Loucy (cell line): ENCODE data around the gene ATG7.
"Not testable (repeated sequence)": the region's sequence is repeated elsewhere in the genome, so short reads cannot be mapped to it uniquely, and the experiment has no call there.

ENCODE experiments used
- H2AFZ ChIP-seq: fragments of 200-600 bp; sonication (generic); 2 replicates; pipeline ENCODE4 v1.6.0; 2016; ENCODE audit warnings: antibody characterized with exemption, mild to moderate bottlenecking, low read length, moderate library complexity
- H3F3A ChIP-seq: fragments of 200-600 bp; 2 replicates; pipeline ENCODE4 v1.6.0; 2016; ENCODE audit warnings: antibody characterized with exemption, low read depth, mild to moderate bottlenecking
- H3K27me3 ChIP-seq: fragments of 200-600 bp; sonication (generic); 2 replicates; pipeline ENCODE4 v1.6.1; 2014; ENCODE audit warnings: low read length, mild to moderate bottlenecking; ENCODE audit not compliant: insufficient read depth, poor library complexity, severe bottlenecking
- H3K36me3 ChIP-seq: fragments of 200-600 bp; sonication (generic); 2 replicates; pipeline ENCODE4 v1.6.1; 2016; ENCODE audit warnings: low read length; ENCODE audit not compliant: insufficient read depth
- H3K4me1 ChIP-seq: fragments of 200-600 bp; sonication (generic); 2 replicates; pipeline ENCODE4 v1.5.1; 2014; ENCODE audit warnings: low read length, mild to moderate bottlenecking; ENCODE audit not compliant: insufficient read depth, poor library complexity, severe bottlenecking
- H3K4me2 ChIP-seq: fragments of 200-600 bp; sonication (generic); 2 replicates; pipeline ENCODE4 v1.6.0; 2014; ENCODE audit warnings: antibody characterized with exemption, low read length, low read depth, mild to moderate bottlenecking; ENCODE audit not compliant: poor library complexity, severe bottlenecking
- H3K4me3 ChIP-seq: fragments of 200-600 bp; sonication (generic); 2 replicates; pipeline ENCODE4 v1.5.1; 2014; ENCODE audit warnings: low read length, mild to moderate bottlenecking, mixed read lengths; ENCODE audit not compliant: poor library complexity, severe bottlenecking
- H3K79me2 ChIP-seq: fragments of 200-600 bp; sonication (generic); 2 replicates; pipeline ENCODE4 v1.6.1; 2014; ENCODE audit warnings: low read length; ENCODE audit not compliant: insufficient read depth
- H3K9ac ChIP-seq: fragments of 200-600 bp; sonication (generic); 2 replicates; pipeline ENCODE4 v1.6.0; 2014; ENCODE audit warnings: mild to moderate bottlenecking, low read depth, low read length, moderate library complexity; ENCODE audit not compliant: poor library complexity, severe bottlenecking
- H3K9me2 ChIP-seq: fragments of 200-600 bp; sonication (generic); replicated peaks from 2 replicates; pipeline ENCODE4 v1.6.1; 2016; ENCODE audit warnings: low read depth, low read length, mixed read lengths
- H3K9me3 ChIP-seq: fragments of 200-600 bp; sonication (generic); 2 replicates; pipeline ENCODE4 v1.6.1; 2014; ENCODE audit warnings: mild to moderate bottlenecking, antibody characterized with exemption, low read length, low read depth; ENCODE audit not compliant: insufficient read depth
- H4K20me1 ChIP-seq: fragments of 200-600 bp; sonication (generic); 2 replicates; pipeline ENCODE4 v1.6.0; 2014; ENCODE audit warnings: antibody characterized with exemption, low read length, mild to moderate bottlenecking; ENCODE audit not compliant: insufficient read depth, poor library complexity, severe bottlenecking
- EZH2phosphoT487 ChIP-seq: fragments of 200-600 bp; IDR thresholded peaks from 2 replicates; pipeline ENCODE4 v1.6.1; 2018; ENCODE audit warnings: antibody characterized with exemption, mild to moderate bottlenecking, moderate library complexity, borderline replicate concordance
- TF ChIP-seq, protein P1 (sequence below): fragments of 200-600 bp; sonication (generic); conservative IDR thresholded peaks from 2 replicates; pipeline ENCODE4 v1.5.1; 2014; ENCODE audit warnings: mild to moderate bottlenecking, antibody characterized with exemption, low read length

ATG7 gene

DNA sequence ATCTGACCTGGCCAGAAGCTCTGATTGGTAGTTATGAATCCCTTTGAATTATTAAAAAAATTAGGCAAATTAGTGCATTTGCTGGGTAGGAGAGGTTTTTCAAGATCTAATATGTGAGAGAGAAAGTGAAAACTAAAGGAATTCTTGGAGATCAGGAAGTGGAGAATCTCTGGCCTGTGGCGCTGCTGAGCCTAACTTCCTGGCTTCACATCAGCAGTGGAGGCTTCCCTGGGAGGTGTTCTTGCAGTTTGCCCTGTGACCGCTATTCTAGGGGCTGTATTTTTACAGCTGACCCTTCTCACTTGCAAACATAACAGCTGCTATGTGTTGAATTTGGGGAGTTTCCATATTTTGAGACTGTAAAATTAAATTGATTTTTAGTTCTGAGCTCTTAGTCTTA is 166.4 kb downstream of the ATG7 start:
- Histone ChIP-seq H2AFZ (no peak overlapping the region), H3K36me3 (no peaks in the 10 kb centered on the region), H3F3A (no peaks in the 10 kb centered on the region), H3K9me2 (no peaks in the 10 kb centered on the region), H3K4me2 (no peak overlapping the region), H3K4me1 (no peaks in the 10 kb centered on the region), H3K79me2 (no peaks in the 10 kb centered on the region), H3K9ac (no peak overlapping the region), H3K27me3 (no peaks in the 10 kb centered on the region), H3K4me3 (no peak overlapping the region), H4K20me1 (no peaks in the 10 kb centered on the region), H3K9me3 (no peaks in the 10 kb centered on the region)
- TF ChIP-seq, protein P1, sequence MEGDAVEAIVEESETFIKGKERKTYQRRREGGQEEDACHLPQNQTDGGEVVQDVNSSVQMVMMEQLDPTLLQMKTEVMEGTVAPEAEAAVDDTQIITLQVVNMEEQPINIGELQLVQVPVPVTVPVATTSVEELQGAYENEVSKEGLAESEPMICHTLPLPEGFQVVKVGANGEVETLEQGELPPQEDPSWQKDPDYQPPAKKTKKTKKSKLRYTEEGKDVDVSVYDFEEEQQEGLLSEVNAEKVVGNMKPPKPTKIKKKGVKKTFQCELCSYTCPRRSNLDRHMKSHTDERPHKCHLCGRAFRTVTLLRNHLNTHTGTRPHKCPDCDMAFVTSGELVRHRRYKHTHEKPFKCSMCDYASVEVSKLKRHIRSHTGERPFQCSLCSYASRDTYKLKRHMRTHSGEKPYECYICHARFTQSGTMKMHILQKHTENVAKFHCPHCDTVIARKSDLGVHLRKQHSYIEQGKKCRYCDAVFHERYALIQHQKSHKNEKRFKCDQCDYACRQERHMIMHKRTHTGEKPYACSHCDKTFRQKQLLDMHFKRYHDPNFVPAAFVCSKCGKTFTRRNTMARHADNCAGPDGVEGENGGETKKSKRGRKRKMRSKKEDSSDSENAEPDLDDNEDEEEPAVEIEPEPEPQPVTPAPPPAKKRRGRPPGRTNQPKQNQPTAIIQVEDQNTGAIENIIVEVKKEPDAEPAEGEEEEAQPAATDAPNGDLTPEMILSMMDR, result no peak
- no peak for TF ChIP-seq EZH2phosphoT487

- H3K79me2 ChIP-seq, H4K20me1 ChIP-seq, H3K4me2 ChIP-seq, H3F3A ChIP-seq, H3K9me2 ChIP-seq, H3K4me1 ChIP-seq, H3K4me3 ChIP-seq, H3K36me3 ChIP-seq, H3K9me3 ChIP-seq, H3K27me3 ChIP-seq, H3K9ac ChIP-seq, H2AFZ ChIP-seq: not testable (repeated sequence)
Observed at GRCh38 chr3:11441346-11441745, 169.1 kb downstream of the ATG7 start.

GRCh38 chr3:11444404-11444803 is 172.2 kb downstream of the ATG7 start:
- TF ChIP-seq EZH2phosphoT487, result no peak
- TF ChIP-seq, protein P1, result no peak
- no peak overlapping the region for H2AFZ ChIP-seq
- no peaks in the 10 kb centered on the region for H3K9me2 ChIP-seq
- no peak overlapping the region for H3K9ac ChIP-seq
- H4K20me1 ChIP-seq, result no peaks in the 10 kb centered on the region
- H3K79me2 ChIP-seq, result no peaks in the 10 kb centered on the region
- H3K36me3 ChIP-seq, result no peaks in the 10 kb centered on the region
- H3K4me3 ChIP-seq, result no peak overlapping the region
- no peaks in the 10 kb centered on the region for H3F3A ChIP-seq
- H3K9me3 ChIP-seq, result no peaks in the 10 kb centered on the region
- H3K27me3 ChIP-seq, result no peaks in the 10 kb centered on the region
- H3K4me2 ChIP-seq, result no peak overlapping the region
- H3K4me1 ChIP-seq, result no peaks in the 10 kb centered on the region

DNA sequence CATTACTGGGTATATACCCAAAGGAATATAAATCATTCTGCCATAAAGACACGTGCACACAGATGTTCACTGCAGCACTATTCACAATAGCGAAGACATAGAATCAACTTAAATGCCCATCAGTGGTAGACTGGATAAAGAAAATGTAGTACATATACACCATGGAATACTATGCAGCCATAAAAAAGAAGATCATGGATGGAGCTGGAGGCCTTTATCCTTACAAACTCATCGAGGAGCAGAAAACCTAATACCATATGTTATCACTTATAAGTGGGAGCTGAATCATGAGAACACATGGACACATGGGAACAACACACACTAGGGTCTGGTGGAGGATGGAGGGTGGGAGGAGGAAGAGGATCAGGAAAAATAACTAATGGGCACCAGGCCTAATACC is 173.0 kb downstream of the ATG7 start:
- not testable (repeated sequence) for H3K4me2 ChIP-seq, H3K9ac ChIP-seq, H3K9me3 ChIP-seq, H3K4me1 ChIP-seq, H3K79me2 ChIP-seq, H4K20me1 ChIP-seq, H3F3A ChIP-seq, H3K36me3 ChIP-seq, H3K4me3 ChIP-seq, H3K27me3 ChIP-seq, H3K9me2 ChIP-seq, H2AFZ ChIP-seq
